HG03460 (cell line): Measurements from ENCODE around the gene PPP1R36.
"Not testable (repeated sequence)": the region's sequence is repeated elsewhere in the genome, so short reads cannot be mapped to it uniquely, and the experiment has no call there.

ENCODE experiments used
- ATAC-seq: cut with Tn5 transposase; IDR thresholded peaks from one replicate; pipeline ENCODE4 v1.9.1; 2021; ENCODE audit not compliant: unreplicated experiment

Gene PPP1R36

GRCh38 chr14:64562436-64562835 is 12.7 kb downstream of the PPP1R36 start:
- ATAC-seq, result no peak

- ATAC-seq, result no peak
Measured at GRCh38 chr14:64563696-64564095, 13.9 kb downstream of the PPP1R36 start.

GRCh38 chr14:64566651-64567122 is 16.9 kb downstream of the PPP1R36 start:
- no peak for ATAC-seq

- no peak for ATAC-seq
Measured at GRCh38 chr14:64569138-64569631, 19.4 kb downstream of the PPP1R36 start.

- not testable (repeated sequence) for ATAC-seq
Measured at GRCh38 chr14:64569646-64570045, 19.9 kb downstream of the PPP1R36 start.

- ATAC-seq, result no peak
Measured at GRCh38 chr14:64572386-64573104, 22.8 kb downstream of the PPP1R36 start.

- no peak for ATAC-seq
Measured at GRCh38 chr14:64573109-64573508, 23.3 kb downstream of the PPP1R36 start.

- no peak for ATAC-seq
Measured at GRCh38 chr14:64574371-64575107, 24.8 kb downstream of the PPP1R36 start.

- ATAC-seq, result no peak
Measured at GRCh38 chr14:64577211-64577610, 27.4 kb downstream of the PPP1R36 start.

- no peak for ATAC-seq
Measured at GRCh38 chr14:64580467-64580866, 30.7 kb downstream of the PPP1R36 start.

- ATAC-seq, result no peak
Measured at GRCh38 chr14:64581363-64581762, 31.6 kb downstream of the PPP1R36 start.

GRCh38 chr14:64581817-64582216 is 32.1 kb downstream of the PPP1R36 start:
- no peak for ATAC-seq

GRCh38 chr14:64584190-64584589 is 34.4 kb downstream of the PPP1R36 start:
- ATAC-seq, result no peak

GRCh38 chr14:64591809-64592208 is 42.0 kb downstream of the PPP1R36 start:
- no peak for ATAC-seq

GRCh38 chr14:64594438-64594837 is 44.7 kb downstream of the PPP1R36 start:
- no peak for ATAC-seq

GRCh38 chr14:64598404-64598803 is 48.6 kb downstream of the PPP1R36 start:
- no peak for ATAC-seq

GRCh38 chr14:64601571-64601970 is 51.8 kb downstream of the PPP1R36 start:
- no peak for ATAC-seq

- ATAC-seq, result no peak
Measured at GRCh38 chr14:64602826-64603225, 53.1 kb downstream of the PPP1R36 start.

GRCh38 chr14:64604001-64604400 is 54.2 kb downstream of the PPP1R36 start:
- ATAC-seq, result no peak

GRCh38 chr14:64604881-64605280 is 55.1 kb downstream of the PPP1R36 start:
- ATAC-seq, result no peak

GRCh38 chr14:64605926-64606685 is 56.3 kb downstream of the PPP1R36 start:
- ATAC-seq, result no peak
